ENCODE data around the gene COX6A2. TPM values are rescaled to one million over a fixed set of nuclear protein-coding genes. Genes with fewer than 3 reads are reported as not detected.
"Not testable (repeated sequence)": the region's sequence is repeated elsewhere in the genome, so short reads cannot be mapped to it uniquely, and the experiment has no call there.

Gene COX6A2
- total RNA-seq, 2 donors from 2014 or later, result not detected

- no peak overlapping the region for H3K4me3 Mint-ChIP-seq
- H3K9me3 Mint-ChIP-seq, result no peaks in the 10 kb centered on the region
- no peaks in the 10 kb centered on the region for H3K36me3 Mint-ChIP-seq
- no peaks in the 10 kb centered on the region for H3K27me3 Mint-ChIP-seq
- ATAC-seq, result no peak
- peaks cover 69 to 73% of the 10 kb centered on the region in 2 donors for H3K4me1 Mint-ChIP-seq (ENCODE audit: low read depth in 2 of 2)
- H3K27ac Mint-ChIP-seq, result peak overlapping the region in 1 of 2 donors; percentile 18
- DNase-seq (ENCODE audit: low spot score), result peak; percentile 16
These were observed 10.2 kb downstream of the COX6A2 start for GRCh38 chr16:31417916-31418315.

DNA sequence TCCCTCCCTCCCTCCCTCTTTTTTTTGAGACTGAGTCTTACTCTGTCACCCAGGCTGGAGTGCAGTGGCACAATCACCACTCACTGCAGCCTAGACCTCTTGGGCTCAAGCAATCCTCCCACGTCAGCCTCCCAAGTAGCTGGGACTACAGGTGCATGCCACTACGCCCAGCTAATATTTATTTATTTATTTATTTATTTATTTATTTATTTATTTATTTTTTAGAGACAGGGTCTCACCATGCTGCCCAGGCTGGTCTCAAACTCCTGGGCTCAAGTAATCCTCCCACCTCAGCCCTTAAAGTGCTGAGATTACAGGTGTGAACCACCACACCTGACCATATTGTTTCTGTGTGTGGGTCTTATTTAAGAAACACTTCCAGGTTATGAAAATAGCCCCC lies 11.1 kb downstream of the COX6A2 start:
- not testable (repeated sequence) for H3K27me3 Mint-ChIP-seq
- peaks cover 66 to 72% of the 10 kb centered on the region in 2 donors for H3K4me1 Mint-ChIP-seq (ENCODE audit: low read depth in 2 of 2)

DNA sequence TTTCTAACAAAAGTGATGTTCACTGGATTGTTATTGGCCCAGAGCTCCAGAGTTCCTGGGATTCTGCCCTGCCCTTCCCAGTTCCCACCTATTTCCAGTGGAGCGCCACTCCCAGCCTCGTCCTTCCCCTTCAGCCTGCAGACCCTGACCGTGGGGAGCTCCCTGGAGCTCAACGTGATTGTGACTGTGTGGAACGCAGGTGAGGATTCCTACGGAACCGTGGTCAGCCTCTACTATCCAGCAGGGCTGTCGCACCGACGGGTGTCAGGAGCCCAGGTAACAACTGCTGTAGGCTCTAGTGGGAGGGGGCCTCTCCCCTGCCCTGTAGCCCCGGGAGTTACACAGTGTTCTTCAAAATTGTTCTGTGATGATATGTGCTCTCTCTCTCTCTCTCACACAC lies 11.8 kb downstream of the COX6A2 start:
- no peak for ATAC-seq
- no peaks in the 10 kb centered on the region for H3K9me3 Mint-ChIP-seq

More for the DNA sequence above, 11.1 kb downstream of the COX6A2 start:
- H3K27ac Mint-ChIP-seq, ATAC-seq, H3K36me3 Mint-ChIP-seq, H3K4me3 Mint-ChIP-seq, H3K9me3 Mint-ChIP-seq: not testable (repeated sequence)
- peak; percentile 29 for DNase-seq (ENCODE audit: low spot score)

DNA sequence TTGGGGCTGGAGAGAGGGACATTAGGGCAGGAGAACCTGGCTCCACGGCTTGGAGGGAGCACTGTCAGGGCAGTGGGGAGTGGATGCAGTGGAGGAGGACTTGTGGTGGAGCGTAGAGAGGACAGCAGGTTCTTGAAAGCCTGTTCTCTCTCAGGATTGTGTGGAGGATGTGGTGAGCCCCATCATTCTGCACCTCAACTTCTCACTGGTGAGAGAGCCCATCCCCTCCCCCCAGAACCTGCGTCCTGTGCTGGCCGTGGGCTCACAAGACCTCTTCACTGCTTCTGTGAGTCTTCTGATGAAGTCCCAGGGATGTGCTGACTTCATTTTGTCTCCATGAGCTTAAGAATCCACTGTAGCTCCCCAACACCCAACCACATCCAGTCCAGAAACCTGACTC lies 13.5 kb downstream of the COX6A2 start:
- Mint-ChIP-seq H3K27ac (peak overlapping the region; percentile 52 to 60), H3K36me3 (no peaks in the 10 kb centered on the region), H3K4me3 (peak overlapping the region; percentile 64), H3K9me3 (no peaks in the 10 kb centered on the region), H3K27me3 (no peaks in the 10 kb centered on the region), H3K4me1 (ENCODE audit: low read depth in 2 of 2) (peaks cover 49 to 58% of the 10 kb centered on the region in 2 donors)
- ATAC-seq (peak; percentile 46 to 74), DNase-seq (ENCODE audit: low spot score) (peak; percentile 56)

More for the DNA sequence above, 11.8 kb downstream of the COX6A2 start:
- Mint-ChIP-seq H3K4me3 (no peak overlapping the region), H3K4me1 (ENCODE audit: low read depth in 2 of 2) (peaks cover 60 to 65% of the 10 kb centered on the region in 2 donors), H3K27me3 (no peaks in the 10 kb centered on the region), H3K36me3 (no peaks in the 10 kb centered on the region), H3K27ac (peak overlapping the region in 1 of 2 donors; percentile 0)
- DNase-seq (ENCODE audit: low spot score), result peak; percentile 25

DNA sequence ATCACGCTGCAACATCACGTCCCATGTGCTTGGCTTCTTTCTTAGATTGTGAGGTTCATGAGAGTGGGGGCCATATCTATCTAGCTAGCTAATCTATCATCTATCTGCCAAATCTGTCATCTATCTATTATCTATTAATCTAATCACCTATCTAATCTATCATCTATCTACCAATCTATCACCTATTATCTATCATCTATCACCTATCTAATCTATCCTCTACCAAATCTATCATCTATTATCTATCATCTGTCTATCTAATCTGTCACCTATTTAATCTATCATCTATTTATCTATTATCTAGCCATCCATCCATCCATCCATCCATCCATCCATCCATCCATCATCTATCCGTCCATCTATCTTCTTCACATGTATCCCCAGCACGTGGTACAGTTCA lies 14.2 kb downstream of the COX6A2 start:
- Mint-ChIP-seq H3K4me1 (ENCODE audit: low read depth in 2 of 2) (peaks cover 46 to 53% of the 10 kb centered on the region in 2 donors), H3K4me3 (no peak overlapping the region), H3K36me3 (no peaks in the 10 kb centered on the region), H3K27ac (peak overlapping the region in 1 of 2 donors; percentile 13), H3K27me3 (no peaks in the 10 kb centered on the region), H3K9me3 (no peaks in the 10 kb centered on the region)
- DNase-seq (ENCODE audit: low spot score) (no peak), ATAC-seq (no peak)

DNA sequence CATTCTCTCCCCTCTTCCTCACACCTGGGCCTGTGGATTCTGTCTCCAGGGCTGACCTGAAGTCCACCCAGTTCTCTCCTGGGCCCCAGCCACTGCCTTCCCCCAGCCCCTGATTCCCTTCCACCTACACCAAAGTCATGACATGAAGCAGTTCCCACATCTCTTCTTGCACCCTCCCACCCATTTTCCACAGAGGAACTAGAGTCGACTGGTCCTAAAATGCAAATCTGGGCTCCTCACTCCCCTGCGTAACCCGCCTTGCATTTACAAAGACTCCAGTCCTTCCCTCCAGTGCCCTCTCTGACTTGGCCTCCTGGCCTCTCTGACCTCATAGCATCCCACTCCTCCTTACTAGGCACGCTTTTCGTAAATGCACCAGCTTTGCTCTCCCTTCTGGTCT lies 14.8 kb downstream of the COX6A2 start:
- no peaks in the 10 kb centered on the region for H3K9me3 Mint-ChIP-seq
- ATAC-seq, result no peak
- H3K27ac Mint-ChIP-seq, result peak overlapping the region in 1 of 2 donors; percentile 13
- peaks cover 48 to 54% of the 10 kb centered on the region in 2 donors for H3K4me1 Mint-ChIP-seq (ENCODE audit: low read depth in 2 of 2)
- H3K36me3 Mint-ChIP-seq, result no peaks in the 10 kb centered on the region
- H3K4me3 Mint-ChIP-seq, result no peak overlapping the region
- DNase-seq (ENCODE audit: low spot score), result peak; percentile 35
- H3K27me3 Mint-ChIP-seq, result no peaks in the 10 kb centered on the region

DNA sequence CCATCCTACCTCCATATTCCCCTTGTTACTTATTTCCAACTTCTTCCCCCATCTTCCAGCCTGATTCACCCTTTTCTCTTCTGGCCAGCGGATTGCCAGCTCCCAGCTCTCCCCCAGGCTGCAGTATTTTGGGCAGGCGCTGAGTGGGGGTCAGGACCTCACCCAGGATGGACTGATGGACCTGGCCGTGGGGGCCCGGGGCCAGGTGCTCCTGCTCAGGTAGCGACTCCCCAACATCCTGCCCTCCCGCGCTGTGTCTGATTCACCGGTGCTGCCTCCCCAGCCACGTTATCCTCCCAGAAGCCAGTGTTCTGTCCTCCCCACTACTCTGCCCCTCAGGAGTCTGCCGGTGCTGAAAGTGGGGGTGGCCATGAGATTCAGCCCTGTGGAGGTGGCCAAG lies 15.4 kb downstream of the COX6A2 start:
- DNase-seq (ENCODE audit: low spot score) (peak; percentile 1), ATAC-seq (no peak)
- peak overlapping the region in 1 of 2 donors; percentile 1 for H3K27ac Mint-ChIP-seq
- no peaks in the 10 kb centered on the region for H3K36me3 Mint-ChIP-seq
- peaks cover 43 to 49% of the 10 kb centered on the region in 2 donors for H3K4me1 Mint-ChIP-seq (ENCODE audit: low read depth in 2 of 2)
- no peak overlapping the region for H3K4me3 Mint-ChIP-seq
- no peaks in the 10 kb centered on the region for H3K27me3 Mint-ChIP-seq
- no peaks in the 10 kb centered on the region for H3K9me3 Mint-ChIP-seq

GRCh38 chr16:31411024-31411844 lies 16.9 kb downstream of the COX6A2 start:
- Mint-ChIP-seq H3K9me3 (no peaks in the 10 kb centered on the region), H3K4me3 (no peak overlapping the region), H3K4me1 (ENCODE audit: low read depth in 2 of 2) (peaks cover 38 to 43% of the 10 kb centered on the region in 2 donors), H3K27ac (peak overlapping the region in 1 of 2 donors; percentile 1), H3K36me3 (no peaks in the 10 kb centered on the region), H3K27me3 (no peaks in the 10 kb centered on the region)
- ATAC-seq (no peak), DNase-seq (ENCODE audit: low spot score) (peak; percentile 51)

DNA sequence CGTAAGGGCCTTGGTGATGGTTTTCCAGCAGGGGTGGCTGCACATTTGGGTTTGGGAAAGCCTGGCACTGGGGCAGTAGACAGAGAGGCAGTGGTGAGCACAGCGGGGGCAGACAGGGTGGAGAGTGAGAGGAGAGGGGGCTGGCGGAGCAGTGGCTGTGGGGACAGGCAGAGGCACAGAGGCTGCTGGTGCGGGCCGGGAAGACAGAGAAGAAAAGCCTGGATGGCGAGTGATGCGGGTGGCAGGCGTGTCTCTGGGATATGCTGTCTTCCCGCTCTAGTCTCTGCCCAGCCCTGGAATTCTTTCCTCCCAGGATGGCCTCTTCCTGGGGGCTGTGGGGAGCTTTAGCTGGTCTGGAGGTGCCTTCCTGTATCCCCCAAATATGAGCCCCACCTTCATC lies 18.1 kb downstream of the COX6A2 start:
- Mint-ChIP-seq H3K4me1 (ENCODE audit: low read depth in 2 of 2) (peaks cover 28 to 32% of the 10 kb centered on the region in 2 donors), H3K4me3 (no peak overlapping the region), H3K27ac (peak overlapping the region in 1 of 2 donors; percentile 14), H3K36me3 (no peaks in the 10 kb centered on the region), H3K27me3 (no peaks in the 10 kb centered on the region), H3K9me3 (no peaks in the 10 kb centered on the region)
- ATAC-seq (no peak), DNase-seq (ENCODE audit: low spot score) (peak; percentile 54)

DNA sequence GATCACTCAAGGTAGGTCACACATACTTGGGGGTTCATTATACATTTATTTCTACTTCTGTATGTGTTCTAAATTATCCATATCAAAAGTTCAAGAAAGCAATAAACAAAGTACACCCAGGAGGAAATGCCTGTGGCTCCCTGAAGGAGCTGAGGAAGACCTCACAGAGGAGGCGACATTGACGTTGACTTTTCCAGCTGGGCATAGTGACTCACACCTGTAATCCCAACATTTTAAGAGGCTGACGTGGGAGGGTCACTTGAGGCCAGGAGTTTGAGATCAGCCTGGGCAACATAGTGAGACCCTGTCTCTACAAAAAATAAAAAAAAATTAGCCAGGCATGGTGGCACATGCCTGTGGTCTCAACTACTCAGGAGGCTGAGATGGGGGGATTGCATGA lies 18.7 kb downstream of the COX6A2 start:
- no peak for ATAC-seq
- peaks cover 22 to 25% of the 10 kb centered on the region in 2 donors for H3K4me1 Mint-ChIP-seq (ENCODE audit: low read depth in 2 of 2)
- no peaks in the 10 kb centered on the region for H3K27me3 Mint-ChIP-seq
- H3K9me3 Mint-ChIP-seq, result no peaks in the 10 kb centered on the region
- no peak for DNase-seq (ENCODE audit: low spot score)
- H3K27ac Mint-ChIP-seq, result peak overlapping the region; percentile 14 to 20
- no peaks in the 10 kb centered on the region for H3K36me3 Mint-ChIP-seq
- H3K4me3 Mint-ChIP-seq, result no peak overlapping the region

DNA sequence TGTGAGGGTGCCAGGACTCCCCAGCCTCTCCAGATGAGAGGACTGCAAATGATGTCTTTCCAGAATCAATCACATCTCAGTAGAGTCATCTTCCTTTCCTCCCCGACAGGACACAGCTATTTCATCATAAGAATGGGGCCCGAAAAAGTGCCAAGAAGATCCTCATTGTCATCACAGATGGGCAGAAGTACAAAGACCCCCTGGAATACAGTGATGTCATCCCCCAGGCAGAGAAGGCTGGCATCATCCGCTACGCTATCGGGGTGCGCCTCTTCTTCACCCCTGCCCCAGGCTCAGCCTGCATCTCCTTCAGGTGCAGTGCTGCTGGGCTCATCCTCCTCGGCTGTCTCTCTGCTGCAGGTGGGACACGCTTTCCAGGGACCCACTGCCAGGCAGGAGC lies 20.8 kb downstream of the COX6A2 start:
- Mint-ChIP-seq H3K36me3 (no peaks in the 10 kb centered on the region), H3K4me1 (ENCODE audit: low read depth in 2 of 2) (peaks cover 9 to 13% of the 10 kb centered on the region in 2 donors), H3K9me3 (no peaks in the 10 kb centered on the region), H3K27ac (no peak overlapping the region), H3K4me3 (no peak overlapping the region), H3K27me3 (no peaks in the 10 kb centered on the region)
- DNase-seq (ENCODE audit: low spot score) (no peak), ATAC-seq (no peak)

DNA sequence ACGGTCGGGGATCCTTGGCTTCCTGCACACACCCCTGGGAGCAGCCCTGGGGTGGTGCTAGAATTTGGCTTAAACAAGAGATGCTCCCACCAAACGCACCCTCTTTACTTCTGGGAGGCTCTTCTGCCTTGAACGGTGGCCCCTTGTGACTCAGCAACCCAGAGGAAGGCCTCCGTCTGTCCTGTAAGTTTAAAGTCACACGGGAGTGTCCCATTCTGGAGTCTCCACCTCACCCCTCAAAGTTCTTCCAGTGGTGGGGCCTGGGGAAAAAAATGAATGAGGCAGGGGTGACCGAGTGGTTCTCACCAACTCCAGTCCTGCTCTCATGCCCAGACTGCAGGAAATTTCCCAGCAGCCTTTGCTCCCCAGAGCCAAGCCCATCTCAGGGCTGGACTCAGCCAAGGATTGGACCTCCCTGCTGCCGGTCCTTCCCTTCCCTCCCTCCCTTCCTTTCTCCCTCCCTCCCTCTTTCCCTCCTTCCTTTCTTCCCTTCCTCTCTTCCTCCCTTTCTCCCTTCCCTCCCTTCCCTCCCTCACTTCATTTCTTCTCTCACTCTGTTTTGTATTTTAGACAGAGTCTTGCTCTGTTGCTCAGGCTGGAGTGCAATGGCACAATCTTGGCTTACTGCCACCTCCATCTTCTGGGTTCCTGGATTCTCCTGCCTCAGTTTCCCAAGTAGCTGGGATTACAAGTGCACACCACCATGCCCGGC lies 23.7 kb downstream of the COX6A2 start:
- Mint-ChIP-seq H3K4me3 (no peak overlapping the region), H3K36me3 (peaks cover 6% of the 10 kb centered on the region), H3K4me1 (ENCODE audit: low read depth in 2 of 2) (peaks cover 17 to 18% of the 10 kb centered on the region in 2 donors), H3K27ac (peak overlapping the region in 1 of 2 donors; percentile 77), H3K27me3 (no peaks in the 10 kb centered on the region), H3K9me3 (peaks cover 4% of the 10 kb centered on the region)
- no peak for ATAC-seq
- no peak for DNase-seq (ENCODE audit: low spot score)

GRCh38 chr16:31403590-31404352 lies 24.4 kb downstream of the COX6A2 start:
- no peaks in the 10 kb centered on the region for H3K27me3 Mint-ChIP-seq
- H3K4me1 Mint-ChIP-seq (ENCODE audit: low read depth in 2 of 2), result peaks cover 24 to 25% of the 10 kb centered on the region in 2 donors
- ATAC-seq (no peak), DNase-seq (ENCODE audit: low spot score) (no peak)
- H3K36me3 Mint-ChIP-seq, result peaks cover 6% of the 10 kb centered on the region
- H3K27ac Mint-ChIP-seq, result no peak overlapping the region
- no peak overlapping the region for H3K4me3 Mint-ChIP-seq
- H3K9me3 Mint-ChIP-seq, result peaks cover 4% of the 10 kb centered on the region

All from natural killer cell treated with Interleukin-12 subunit alpha and Interleukin-12 subunit beta and Interleukin-15 and Interleukin-18, amount 100 ng/mL, for 72 hours (primary cell).